GM19467 (cell line): ENCODE data around the gene REEP3.
"Not testable (repeated sequence)": the region's sequence is repeated elsewhere in the genome, so short reads cannot be mapped to it uniquely, and the experiment has no call there.

Experiments
- ATAC-seq: cut with Tn5 transposase; IDR thresholded peaks from one replicate; pipeline ENCODE4 v1.9.1; 2021; ENCODE audit warnings: mild to moderate bottlenecking, moderate library complexity; ENCODE audit not compliant: unreplicated experiment

Gene REEP3

GRCh38 chr10:63661347-63661746 is 140.1 kb downstream of the REEP3 start:
- ATAC-seq = no peak

DNA sequence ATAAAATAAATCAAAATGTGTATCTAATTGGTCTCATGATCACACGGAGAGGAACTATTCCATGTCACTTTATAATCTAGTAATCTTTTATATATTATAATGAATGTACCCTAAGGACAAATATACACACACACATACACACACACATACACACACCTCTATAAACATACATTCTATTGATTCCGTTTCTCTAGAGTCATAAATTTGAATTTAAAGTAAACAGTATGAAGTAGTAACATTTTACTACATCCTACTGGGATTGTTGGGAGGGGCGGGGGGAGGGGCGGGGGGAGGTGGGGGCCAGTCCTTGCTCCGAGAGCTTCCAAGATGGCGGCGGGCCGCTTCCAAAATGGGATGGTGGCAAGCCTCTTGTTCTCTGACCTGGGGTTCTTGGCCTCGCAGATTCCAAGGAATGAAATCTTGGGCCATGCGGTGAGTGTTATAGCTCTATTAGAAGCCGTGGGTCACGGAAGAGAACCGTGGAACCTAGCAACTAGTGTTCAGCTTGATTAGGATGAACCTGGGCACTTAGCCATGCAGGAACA is 143.2 kb downstream of the REEP3 start:
- ATAC-seq = no peak

DNA sequence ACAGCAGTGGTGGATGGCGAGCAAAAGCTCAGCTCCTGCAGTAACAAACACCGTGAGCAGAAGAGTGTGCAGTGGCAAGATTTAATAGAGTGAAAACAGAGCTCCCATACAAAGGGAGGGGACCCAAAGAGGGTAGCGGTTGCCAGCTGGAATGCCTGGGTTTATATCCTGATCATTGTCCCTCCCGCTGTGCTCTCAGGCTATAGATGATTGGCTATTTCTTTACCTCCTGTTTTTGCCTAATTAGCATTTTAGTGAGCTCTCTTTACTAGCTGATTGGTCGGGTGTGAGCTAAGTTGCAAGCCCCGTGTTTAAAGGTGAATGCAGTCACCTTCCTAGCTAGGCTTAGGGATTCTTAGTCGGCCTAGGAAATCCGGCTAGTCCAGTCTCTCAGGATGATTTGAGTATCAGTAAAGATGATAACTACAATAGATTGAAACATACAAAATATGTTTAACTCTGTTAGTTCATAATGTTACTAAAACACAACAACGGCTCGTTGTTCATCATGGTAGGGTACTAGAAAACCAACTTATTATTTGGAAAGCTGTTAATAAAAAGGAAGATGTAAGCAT is 143.9 kb downstream of the REEP3 start:
- ATAC-seq = not testable (repeated sequence)

GRCh38 chr10:63665670-63666134 is 144.5 kb downstream of the REEP3 start:
- ATAC-seq = no peak

- no peak for ATAC-seq
Observed at GRCh38 chr10:63666836-63667383, 145.7 kb downstream of the REEP3 start.

DNA sequence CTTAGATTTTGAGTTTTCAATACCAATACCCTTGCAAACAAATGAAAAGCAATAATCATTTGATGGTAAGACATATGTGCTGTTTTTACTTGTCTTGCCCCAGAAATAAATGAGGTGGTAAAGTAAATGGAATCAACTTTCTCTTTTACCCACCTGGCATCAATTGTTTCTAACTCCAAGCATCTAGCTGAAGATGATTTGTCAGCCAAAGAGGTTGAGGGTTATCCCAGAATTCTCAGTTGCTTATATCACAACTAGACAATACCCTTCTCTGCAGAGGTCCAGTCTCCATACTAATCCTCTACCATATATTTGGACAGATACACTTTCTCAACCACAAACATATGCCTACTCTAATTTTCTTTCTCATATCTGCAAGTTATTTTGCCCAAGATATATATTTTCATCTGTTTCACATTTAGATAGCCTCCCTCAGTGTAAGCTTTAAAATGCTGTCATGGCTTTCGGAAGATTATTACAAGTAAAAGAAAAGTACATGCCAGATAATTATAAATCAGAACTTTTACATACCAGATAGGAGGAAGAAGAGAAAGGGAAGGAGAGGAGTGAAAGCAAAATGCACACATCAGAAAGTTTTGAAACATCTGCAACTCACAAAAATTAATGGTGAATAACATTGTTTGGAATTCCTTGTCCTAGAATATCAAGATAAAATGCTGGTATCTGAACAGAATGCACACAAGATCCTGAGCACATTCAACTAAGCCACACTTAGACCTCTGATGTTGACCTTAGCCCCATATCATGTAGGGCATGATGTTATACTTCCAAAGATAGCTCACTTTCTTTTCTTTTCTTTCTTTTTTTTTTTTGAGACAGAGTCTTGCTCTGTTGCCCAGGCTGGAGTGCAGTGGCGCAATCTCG is 146.6 kb downstream of the REEP3 start:
- no peak for ATAC-seq

- no peak for ATAC-seq
Observed at GRCh38 chr10:63670291-63670898, 149.2 kb downstream of the REEP3 start.

- ATAC-seq = no peak
Observed at GRCh38 chr10:63671317-63671937, 150.2 kb downstream of the REEP3 start.

GRCh38 chr10:63672491-63672890 is 151.3 kb downstream of the REEP3 start:
- ATAC-seq = no peak

- ATAC-seq = no peak
Observed at GRCh38 chr10:63673246-63673645, 152.0 kb downstream of the REEP3 start.

GRCh38 chr10:63673846-63674245 is 152.6 kb downstream of the REEP3 start:
- no peak for ATAC-seq
